Hepatocyte (in vitro differentiated cells): Measurements from ENCODE around the gene OSBPL3.

Source experiments
- EZH2 ChIP-seq: fragments of 200-600 bp; sonication (generic); IDR thresholded peaks from 2 replicates; pipeline ENCODE4 v1.6.1; 2016; ENCODE audit warnings: antibody characterized with exemption, mild to moderate bottlenecking, borderline replicate concordance
- TF ChIP-seq, protein P1 (sequence below): fragments of 200-600 bp; sonication (generic); IDR thresholded peaks from 2 replicates; pipeline ENCODE4 v1.5.1; 2016; ENCODE audit warnings: antibody characterized with exemption, mild to moderate bottlenecking; ENCODE audit not compliant: poor library complexity

DNA sequence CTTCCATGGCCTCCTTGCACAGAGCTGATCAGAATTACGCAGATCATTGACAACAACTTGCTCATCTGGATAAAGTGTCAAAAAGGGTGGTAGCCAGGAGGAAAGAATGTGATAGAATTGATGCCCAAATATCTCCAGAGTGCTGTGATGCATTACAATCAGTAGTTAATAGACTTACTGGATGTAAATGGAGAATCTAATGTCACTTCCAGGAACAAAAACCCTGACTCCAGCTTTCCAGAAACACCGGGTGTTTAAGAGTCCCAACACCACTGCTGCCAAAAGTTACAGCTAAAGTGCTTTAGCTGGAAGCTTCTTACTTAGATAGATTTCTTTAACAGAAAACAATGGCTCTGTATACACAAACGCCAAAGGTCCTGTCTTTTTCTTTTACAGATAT is 25.7 kb upstream of the OSBPL3 start:
- TF ChIP-seq, protein P1, sequence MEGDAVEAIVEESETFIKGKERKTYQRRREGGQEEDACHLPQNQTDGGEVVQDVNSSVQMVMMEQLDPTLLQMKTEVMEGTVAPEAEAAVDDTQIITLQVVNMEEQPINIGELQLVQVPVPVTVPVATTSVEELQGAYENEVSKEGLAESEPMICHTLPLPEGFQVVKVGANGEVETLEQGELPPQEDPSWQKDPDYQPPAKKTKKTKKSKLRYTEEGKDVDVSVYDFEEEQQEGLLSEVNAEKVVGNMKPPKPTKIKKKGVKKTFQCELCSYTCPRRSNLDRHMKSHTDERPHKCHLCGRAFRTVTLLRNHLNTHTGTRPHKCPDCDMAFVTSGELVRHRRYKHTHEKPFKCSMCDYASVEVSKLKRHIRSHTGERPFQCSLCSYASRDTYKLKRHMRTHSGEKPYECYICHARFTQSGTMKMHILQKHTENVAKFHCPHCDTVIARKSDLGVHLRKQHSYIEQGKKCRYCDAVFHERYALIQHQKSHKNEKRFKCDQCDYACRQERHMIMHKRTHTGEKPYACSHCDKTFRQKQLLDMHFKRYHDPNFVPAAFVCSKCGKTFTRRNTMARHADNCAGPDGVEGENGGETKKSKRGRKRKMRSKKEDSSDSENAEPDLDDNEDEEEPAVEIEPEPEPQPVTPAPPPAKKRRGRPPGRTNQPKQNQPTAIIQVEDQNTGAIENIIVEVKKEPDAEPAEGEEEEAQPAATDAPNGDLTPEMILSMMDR = no peak
- no peak for TF ChIP-seq EZH2
